Right renal pelvis (tissue), 4 donors: ENCODE results near the gene RPLP2. TPM values are rescaled to one million over a fixed set of nuclear protein-coding genes. Genes with fewer than 3 reads are reported as not detected.

Experiments
- DNase-seq, 4 donors: peaks; one replicate each; pipeline ENCODE4 v3.0.0-alpha.2; 2013; ENCODE audit warnings: low read depth in 4 of 4, low spot score in 3 of 4, missing footprints in 1 of 4
- polyA plus RNA-seq, 4 donors: library from polyadenylated mRNA; unstranded; fragments of 120-200 nt; gene quantifications; one replicate each; pipeline ENCODE4 v1.2.1, GENCODE V29; 2013; ENCODE audit not compliant: insufficient read length in 4 of 4

RPLP2 gene
- polyA plus RNA-seq, 4 donors, result 857 to 1,329 (median 1,011) TPM

DNA sequence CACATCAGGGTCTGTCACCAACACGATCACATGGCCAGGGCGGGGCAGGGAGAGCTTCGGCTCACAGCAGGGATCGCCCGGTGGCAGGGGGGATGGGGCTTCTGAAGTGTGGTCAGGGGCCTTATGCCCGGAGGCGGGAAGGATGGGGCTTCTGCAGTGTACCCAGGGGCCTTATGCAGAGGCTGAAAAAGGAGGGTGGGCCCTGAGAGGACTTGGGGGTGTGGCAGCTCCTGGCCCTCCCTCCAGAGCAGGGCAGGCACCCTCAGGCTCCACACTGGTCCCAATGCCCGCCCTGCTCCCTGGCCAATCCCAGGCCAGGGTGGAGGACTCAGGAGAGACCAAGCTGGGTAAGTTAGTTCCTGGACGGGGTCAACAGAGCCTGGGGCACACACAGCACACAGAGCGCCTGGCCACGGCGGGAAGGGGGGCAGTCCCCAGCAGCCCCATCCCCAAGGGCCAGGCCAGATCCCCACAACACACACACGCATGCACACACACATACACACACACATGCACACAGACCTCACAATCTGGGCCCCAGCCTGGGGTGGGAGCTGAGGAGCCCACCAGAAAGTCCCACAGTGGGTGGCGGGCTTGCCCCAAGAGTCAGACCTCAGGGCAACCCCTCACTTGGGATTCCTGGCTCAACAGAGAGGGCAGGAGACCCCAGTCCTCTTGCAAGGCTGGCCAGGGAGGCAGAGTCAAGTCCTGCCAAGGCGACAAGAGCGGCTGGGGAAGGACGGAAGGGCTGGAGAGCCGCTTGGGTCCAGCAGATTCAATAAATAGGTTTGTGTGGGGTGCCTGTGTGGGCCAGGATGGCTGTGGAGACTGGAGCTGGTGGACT, 18.8 kb upstream of the RPLP2 start:
- DNase-seq, result no peak

DNA sequence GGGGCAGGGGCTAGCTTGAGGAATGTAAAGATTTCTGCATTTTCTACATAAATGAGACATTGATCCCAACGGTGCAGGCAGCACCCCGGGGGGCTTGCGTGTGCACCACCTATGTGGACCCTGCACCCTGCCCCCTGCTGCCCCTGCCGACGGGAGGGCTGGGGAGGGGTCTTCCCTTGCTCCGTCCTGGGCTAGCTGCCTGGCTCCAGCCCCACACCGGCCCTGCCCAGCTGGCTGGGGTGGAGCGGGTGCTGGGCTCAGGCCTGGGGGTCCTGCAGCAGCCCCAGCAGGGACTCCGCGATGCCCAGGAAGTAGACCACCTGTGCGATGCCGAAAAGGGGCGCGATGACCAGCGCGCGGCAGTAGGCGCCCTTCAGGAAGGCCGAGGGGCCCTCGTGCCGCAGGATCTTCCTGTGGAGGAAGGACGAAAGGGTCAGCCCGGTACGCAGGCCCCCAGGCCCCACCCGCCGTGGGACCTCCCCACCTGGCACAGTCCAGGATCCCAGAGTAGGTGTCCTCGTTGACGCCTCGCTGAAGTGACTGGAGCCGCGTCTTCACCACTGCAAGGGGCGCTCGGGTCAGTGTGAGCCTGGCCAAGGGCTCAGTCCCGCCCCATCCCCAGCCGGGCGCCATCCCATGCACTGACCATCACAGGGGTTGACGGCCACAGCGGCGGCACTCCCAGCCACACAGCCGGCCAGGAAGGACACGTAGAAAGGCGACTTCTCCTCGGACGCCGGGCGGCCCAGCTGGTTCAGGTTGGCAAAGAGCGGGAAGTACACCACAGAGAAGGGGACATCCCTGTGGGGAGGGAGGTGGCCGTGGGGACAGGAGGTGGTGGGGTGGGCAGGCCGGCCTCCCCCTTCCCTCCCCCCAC, 17.9 kb upstream of the RPLP2 start:
- no peak for DNase-seq

DNA sequence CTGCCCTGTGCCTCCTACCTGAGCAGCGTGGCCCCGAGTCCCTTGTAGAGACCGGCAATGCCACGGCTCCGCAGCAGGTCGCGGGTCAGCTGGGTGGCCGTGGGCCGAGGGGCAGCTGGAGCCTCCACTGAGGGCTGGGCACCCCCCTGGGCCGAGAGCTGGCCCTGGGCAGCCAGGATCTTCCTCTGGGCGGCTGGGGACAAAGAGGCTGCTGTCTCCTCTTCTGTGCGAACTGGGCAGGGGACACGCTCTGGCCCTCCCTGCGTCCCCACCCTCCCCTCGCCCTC, 17.3 kb upstream of the RPLP2 start:
- no peak for DNase-seq

GRCh38 chr11:792873-793272, 16.9 kb upstream of the RPLP2 start:
- DNase-seq, result no peak

- no peak for DNase-seq
These were observed 16.2 kb upstream of the RPLP2 start for GRCh38 chr11:793556-793955.

- no peak for DNase-seq
These were observed 15.6 kb upstream of the RPLP2 start for GRCh38 chr11:794013-794765.

DNA sequence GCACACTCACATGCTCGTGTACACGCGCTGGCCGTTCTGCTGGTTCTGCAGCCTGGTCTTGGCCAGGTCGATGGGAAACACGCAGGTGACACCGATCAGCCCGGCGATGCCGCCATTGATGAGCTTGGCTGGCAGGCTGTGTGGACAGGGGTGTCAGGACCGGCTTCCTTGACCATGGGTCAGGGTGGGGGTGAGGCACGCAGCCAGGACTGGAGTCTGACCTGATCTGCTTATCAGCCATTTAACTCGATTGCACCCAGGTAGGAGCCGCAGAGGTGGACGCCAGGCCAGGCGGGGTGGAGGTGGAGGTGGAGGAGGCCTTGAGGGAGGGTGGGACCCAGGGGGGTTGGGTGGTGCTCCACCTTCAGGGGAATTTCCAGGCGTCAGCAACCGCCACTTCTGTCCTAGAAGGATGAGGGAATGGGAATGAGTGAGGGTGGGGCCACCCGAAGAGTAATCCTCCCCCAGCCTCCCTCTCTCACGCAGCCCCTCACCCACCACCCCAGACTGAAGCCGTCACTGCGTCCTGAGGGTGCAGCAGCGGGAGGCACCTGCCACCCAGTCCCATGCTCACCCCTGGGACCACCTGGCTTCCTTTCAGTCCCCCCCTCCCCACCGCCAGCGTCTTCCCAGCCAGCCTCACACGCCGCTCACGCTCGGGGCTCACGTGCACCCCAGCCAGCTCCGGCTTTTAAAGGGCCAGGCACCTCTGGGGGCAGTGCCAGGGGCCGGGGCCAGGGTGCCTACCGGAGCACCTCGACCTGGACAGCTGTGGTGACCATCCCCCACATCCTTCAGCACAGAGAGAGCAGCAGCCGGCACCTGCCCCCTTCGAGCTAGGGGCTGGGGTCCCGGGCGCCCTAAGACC, 14.8 kb upstream of the RPLP2 start:
- DNase-seq, result no peak

DNA sequence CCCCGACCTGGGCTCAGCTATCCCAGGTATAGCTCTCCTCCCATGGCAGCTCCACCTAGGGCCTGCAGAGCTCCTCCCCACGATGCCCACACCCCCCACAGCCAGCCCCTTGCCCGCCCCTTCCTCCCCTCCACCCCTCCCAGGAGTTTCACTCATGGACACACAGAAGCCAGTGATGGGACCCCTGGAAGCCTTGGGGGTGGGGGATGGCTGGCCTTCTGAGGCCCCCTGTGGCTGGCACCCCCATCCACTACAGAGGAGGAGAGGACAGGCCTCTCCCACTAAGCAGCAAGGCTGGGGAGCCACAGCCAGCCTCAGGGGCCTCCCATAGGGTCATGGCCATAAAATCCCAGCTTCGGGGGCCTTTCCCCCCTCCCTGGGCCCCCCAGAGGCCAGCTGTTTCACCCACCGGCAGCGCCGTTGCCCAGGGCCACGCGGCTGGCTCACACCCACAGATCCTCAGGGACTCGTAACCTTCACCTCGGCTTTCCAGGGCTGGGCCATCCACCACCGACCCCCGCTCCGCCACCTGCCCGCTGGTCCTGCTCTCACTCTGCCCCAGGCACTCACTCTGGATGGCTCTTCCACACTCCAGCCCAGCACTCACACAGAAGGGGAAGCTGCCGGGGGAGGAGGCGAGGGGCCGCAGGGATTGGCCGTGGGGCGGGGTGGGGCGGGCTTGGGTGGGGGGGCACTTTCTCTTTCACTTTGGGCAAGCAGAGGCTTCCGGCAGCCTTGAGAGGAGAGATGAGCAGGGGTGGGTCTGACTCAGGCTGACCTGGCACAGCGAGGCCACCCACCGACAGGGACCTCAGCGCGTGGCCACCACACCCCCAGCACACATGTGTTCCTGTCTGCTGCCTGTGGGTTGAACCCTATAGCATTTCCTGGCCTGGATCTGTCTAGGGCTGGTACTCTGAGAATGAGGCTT, 13.9 kb upstream of the RPLP2 start:
- no peak for DNase-seq

DNA sequence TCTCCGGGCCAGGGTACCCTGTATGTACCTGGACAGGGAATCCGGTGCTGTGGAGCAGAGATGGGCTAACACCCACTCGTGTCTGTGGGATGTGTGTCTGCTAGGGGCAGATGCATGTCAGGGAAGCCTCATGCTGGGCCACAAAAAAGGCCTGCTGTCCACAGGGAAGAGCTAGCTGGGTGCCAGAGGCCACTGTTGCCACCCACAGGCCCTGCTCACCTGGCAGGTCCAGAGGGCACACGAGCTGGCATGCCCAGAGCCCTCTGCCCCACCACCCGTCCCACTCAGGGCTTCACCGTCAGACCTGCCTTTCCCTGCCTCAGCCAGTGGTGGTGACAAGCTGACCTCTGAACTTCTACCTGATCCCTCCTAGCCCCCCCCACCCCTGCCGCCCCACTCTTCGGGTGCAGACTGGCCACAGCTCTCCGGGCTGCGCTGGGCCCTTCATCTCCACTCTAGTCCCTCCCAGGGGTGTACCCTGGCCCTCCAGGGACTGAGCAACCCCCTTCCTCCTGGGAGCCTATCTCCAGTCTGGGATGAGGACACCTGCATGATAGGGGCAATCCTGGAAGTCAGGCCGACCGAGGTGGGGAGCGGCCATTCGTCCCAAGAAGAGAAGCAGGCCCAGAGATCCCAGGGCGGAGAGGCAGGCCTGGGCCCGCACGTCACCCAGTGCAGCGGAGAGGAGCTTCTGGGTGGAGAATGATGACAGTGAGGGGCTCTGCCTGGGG, 13.0 kb upstream of the RPLP2 start:
- no peak for DNase-seq

DNA sequence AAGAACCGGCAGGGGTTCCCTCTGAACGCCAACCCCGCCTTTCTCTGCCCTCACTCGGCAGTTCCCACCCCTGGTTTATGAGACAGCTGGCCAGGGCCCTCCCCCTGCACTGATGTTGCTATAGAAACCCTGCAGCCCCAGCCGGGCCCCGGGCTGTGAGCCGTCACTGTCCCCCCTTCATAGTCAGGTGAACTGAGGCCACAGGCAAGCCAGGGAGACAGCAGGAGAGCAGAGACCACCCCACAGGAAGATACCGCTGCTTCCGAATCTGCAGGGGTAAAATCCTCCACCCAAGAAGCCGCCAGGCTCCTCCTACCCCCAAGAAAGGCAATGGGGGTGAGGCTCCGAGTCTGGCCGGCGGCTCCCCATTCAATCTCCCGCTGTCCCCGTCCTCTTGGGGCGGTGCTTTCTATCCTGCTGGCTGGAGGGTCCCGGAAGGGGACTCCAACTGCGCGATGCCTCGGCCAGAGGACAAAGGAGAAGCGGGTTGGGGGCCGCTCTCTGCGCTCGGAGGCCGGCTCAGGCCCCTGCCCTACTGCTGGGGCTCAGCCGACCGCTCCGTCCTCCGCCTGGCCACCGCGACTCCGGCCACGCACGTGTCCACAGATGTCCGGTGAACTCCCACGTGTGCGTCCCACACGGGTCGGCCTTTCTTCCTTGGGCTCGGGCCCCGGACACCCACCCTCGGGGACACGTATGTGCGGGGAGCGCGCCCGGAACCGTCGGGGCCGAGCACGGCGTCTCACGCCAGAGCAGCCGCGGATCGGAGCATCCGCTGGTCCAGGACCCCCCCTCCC, 12.3 kb upstream of the RPLP2 start:
- DNase-seq, result peak in 1 of 4 donors; percentile 64

DNA sequence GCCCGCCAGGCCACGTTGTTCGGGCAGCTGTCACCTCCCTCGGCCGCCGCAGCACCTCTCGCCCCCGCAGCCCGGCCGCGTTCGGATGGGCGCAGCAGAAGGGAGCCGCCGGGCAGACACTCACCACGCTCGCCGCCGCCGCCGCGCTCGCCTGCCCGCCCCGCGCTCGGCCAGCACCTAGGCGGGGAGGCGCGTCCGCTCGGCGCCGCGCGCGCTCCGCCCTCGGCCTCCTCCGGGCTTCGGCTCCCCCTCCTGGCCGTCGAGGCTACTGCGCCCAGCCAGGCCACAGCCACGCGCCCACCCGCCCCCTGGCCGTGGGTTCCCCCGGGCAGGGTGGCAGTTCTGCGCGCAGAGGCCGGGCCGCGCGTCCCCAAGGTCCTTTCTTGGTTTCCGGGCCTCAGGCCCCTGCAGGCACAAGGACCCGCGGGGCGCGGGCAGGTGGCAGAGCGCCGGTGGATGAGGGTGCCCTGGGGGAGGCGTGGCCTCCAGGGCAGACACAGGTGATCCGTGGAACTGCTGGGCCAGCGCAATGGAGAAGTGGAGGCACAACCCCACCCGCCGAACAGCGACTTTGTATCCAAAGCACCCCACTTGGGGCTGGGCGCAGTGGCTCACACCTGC, 11.6 kb upstream of the RPLP2 start, which contains the start of gene SLC25A22:
Gene SLC25A22, minus strand, starts transcription at position 189 of the 621 bp plus-strand sequence. CDS start 3,275 bp downstream, outside the sequence.
- DNase-seq, result peak in 1 of 4 donors; percentile 60

- DNase-seq, result no peak
These were observed 10.0 kb upstream of the RPLP2 start for GRCh38 chr11:799641-800316.

- no peak for DNase-seq
These were observed 9.3 kb upstream of the RPLP2 start for GRCh38 chr11:800473-800872.

DNA sequence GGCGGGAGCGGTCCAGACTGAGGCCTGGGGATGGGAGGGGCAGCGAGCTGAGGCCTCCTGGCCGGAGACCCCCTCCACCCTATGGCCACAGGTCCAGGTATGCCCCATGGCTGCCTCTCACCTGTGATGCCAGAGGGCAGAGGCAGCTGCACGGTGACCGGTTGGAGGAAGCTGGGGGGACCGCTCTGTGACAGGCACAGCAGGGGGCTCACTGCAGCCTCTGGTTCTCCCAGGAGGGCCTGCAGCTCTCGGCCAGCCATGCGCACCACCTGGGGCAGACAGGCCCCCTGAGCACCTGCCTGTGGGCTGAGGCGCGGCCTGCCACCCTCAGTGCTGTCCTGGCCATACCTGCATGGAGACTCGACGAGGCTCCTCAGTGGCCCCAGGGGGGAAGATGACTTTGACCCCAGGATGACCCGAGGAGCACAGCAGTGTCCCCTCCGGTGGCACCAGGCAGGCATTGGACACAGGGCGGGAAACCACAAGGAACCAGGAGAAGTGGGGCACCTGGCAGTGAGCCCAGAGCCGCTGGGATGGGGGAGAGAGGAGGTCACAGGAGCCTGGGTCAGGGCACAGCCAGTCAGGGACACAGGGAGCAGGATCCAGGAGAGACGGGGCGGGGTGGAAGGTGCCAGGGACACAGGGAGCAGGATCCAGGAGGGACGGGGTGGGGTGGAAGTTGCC, 8.5 kb upstream of the RPLP2 start:
- DNase-seq, result no peak

- DNase-seq, result no peak
These were observed 7.6 kb upstream of the RPLP2 start for GRCh38 chr11:802018-802617.
